Posterior vena cava (tissue), 2 donors: ENCODE measurements around the gene INS. TPM values are rescaled to one million over a fixed set of nuclear protein-coding genes. Genes with fewer than 3 reads are reported as not detected.
"Not testable (repeated sequence)": the region's sequence is repeated elsewhere in the genome, so short reads cannot be mapped to it uniquely, and the experiment has no call there.

Experiments
- DNase-seq: peaks from one replicate; pipeline ENCODE4 v3.0.0-alpha.2; 2020; ENCODE audit warnings: low spot score
- intact Hi-C, 2 donors: fragments of 100-400 bp; cut with DNase I; formaldehyde crosslinking; loops; one replicate each; pipeline versions ENCODE4 v1.14.1 to v1.14.2; 2022 to 2023
- total RNA-seq, 2 donors: library from RNA; stranded (reverse); fragmentation: NEBNext Ultra II Directional; extraction: Animal tissue kit (Norgen Biotek cat#: 25700); gene quantifications; one replicate each; pipeline ENCODE4 v1.2.1, GENCODE V29; 2021
- donor health status: DM: yes; HTN: yes; CAD: no.
- donor health status: DM: yes; HTN: yes; CAD: no.

INS gene
- total RNA-seq, 2 donors from 2014 or later, result not detected

DNA sequence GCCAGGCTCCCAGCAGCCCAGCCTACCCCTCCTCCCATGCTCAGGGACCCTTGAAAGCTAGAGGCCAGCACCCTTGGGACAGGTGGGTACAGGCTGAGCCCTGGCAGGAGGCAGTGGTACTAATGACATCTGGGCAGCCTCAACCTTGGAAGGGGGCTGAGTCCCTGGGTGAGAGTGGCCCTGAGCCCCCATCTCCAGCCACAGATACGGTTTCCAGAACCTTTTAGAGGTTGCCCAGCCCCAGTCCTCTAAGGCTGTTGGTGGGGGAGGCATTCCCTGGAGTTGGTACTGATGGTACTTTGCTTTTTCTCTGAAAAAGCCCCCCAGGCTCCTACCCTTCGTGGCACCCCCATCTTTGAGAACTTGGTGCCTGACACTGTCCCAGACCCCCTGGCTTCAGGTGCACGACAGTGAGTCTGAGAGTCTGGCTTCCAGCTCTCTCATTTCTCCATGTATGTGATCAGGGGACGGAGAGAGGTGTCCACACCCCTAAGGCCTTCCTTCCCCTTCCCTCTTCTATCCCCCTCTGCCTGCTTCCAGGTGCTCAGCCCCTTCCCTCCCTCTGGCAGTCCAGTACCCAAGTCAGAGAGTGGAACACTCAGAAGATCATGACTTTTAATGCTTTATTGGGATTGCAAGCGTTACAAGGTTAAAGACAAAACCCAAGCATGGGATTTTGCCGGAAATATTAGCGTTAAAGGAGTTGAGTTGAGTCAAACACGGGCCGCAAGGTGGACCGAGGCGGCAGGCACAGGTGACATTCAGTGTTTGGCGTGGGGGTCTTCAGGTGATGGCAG is 32.3 kb downstream of the INS start:
- DNase-seq, result no peak
- intact Hi-C loops, result no loop called here

DNA sequence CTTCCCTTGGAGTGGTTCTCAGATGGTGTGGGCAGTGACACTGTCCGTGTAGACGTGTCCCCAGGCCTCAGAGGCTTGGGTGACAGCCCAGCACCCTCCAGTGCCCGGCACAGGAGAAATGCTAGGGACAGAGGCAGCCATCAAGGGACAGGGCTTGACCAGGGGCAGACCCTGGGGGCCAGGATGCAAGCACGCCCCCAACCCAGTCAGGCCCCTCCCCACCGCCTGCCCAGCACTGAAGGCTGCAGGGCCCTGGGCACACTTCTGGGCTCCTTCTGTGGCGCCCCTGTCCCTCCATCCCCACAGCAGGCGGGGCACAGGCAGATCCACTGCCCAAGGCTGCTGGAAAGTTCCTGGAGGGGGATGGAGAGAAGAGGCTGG is 32.9 kb downstream of the INS start:
- intact Hi-C loops, result no loop called here
- DNase-seq, result peak; percentile 59

DNA sequence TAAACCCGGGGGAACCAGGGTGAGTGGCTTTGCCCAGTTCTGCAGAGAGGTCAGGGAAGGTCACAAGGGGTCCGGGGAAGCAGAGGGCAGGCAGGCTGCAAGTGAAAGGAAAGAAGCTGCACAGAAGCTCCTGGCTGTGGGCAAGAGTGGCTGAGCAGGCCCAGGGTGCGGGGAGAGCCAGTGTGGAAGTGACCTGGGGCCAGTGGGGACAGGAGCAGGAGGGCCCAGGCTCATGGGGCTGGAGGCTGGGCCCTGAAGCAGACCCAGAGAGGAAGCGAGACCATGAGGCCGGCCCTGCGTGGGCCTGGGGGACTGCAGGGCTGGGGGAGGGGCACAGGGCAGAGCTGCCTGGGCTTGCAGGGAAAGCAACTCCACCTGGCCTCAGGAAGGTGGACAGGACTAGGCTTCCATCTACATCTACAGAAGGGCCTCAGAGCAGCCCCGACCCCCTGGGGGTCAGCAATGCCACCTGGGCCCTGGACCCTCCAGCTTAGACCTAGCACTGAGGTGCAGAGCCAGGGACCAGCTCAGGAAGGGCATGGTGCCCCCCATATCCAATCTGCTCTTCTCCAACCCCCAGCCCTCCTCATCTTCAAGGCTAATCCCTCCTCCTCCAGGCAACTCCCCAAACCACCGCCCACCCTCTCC is 33.4 kb downstream of the INS start:
- intact Hi-C loops, result no loop called here
- no peak for DNase-seq

DNA sequence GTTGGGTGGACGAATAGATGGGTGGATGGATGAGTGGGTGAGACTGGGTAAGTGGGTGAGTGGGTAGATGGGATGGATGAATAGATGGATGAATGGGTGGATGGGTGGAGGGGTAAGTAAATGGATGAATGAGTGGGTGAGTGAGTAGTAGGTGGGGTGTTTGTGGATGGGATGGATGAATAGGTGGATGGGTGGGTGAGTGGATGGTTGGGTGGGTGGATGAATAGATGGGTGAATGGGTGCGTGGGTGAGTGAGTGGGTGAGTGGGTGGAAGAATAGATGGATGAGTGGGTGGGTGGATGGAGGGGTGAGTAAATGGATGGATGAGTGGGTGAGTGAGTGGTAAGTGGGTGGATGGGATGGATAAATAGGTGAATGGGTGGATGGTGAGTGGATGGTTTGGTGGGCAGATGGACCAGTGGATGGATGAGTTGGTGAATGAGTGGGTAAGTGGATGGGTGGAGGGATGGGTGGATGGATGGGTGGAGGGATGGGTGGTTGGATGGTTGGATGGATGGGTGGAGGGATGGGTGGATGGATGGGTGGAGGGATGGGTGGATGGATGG is 34.4 kb downstream of the INS start:
- intact Hi-C loops, result no loop called here
- peak; percentile 9 for DNase-seq

DNA sequence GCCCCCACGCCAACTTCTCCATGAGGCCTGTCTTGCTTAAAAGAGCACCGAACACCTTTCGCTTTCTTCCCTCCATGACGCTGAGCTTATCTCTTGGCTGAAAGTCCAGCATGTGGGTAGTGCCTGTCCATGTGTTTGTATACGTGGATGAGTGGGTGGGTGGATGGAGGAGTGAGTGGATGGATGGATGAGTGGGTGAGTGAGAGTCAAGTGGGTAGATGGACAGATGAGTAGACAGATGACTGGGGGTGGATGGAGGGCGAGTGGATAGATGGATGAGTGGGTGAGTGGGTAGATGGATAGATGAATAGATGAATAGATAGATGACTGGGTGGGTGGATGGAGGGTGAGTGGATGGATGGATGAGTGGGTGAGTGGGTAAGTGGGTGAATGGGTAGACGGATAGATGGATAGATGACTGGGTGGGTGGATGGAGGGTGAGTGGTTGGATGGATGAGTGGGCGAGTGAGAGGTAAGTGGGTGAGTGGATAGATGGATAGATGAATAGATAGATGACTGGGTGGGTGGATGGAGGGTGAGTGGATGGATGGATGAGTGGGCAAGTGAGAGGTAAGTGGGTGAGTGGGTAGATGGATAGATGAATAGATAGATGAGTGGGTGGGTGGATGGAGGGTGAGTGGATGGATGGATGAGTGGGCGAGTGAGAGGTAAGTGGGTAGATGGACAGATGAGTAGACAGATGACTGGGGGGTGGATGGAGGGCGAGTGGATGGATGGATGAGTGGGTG is 36.1 kb downstream of the INS start:
- intact Hi-C loops, result not testable (repeated sequence)

DNA sequence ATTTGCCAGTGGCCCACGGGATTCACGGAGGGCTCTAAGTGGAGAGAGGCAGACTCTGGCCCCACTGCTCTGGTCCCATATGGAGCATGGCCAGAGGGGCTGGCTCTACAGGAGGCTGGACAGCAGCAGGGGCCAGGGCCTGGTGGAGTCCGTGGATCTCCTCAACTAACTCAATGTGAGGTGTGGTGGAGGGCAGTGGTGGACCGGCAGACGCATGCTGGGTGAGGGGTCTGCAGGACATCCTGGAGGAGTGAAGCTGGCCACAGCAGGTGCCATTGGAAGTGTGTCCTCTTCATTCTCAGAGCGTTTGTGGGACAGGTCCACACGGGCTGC is 37.4 kb downstream of the INS start:
- intact Hi-C loops, result no loop called here
- DNase-seq, result no peak

More for the DNA sequence above, 36.1 kb downstream of the INS start:
- peak; percentile 3 for DNase-seq

DNA sequence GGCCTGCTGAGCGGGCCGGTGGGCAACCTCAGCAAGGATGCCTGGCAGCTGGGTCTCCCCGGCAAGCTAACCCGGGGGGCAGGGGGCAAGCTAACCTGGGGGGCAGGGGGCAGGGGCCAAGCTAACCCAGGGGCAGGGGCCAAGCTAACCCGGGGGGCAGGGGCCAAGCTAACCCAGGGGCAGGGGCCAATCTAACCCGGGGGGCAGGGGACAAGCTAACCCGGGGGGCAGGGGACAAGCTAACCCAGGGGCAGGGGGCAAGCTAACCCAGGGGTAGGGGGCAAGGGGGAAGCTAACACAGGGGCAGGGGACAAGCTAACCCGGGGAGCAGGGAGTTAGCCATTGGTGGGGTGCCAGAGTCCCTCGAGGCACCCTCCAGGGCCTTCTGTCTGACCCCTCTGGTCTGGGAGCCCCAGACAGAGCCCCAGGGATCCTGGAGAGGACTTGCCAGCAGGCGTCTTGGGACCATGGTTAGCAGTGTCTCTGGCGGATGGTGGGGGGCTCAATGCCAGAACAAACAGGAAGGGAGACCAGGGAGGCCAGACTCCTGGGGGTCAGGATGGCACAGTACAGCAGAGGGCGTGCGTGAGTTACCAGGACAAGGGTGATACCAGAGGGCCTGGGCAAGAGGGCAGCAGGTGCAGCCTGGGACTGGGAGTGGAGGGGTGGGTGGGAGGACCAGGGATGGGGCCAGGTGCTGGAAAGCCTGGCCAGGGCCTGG is 37.9 kb downstream of the INS start:
- peak; percentile 70 for DNase-seq
- intact Hi-C loops, result no loop called here

DNA sequence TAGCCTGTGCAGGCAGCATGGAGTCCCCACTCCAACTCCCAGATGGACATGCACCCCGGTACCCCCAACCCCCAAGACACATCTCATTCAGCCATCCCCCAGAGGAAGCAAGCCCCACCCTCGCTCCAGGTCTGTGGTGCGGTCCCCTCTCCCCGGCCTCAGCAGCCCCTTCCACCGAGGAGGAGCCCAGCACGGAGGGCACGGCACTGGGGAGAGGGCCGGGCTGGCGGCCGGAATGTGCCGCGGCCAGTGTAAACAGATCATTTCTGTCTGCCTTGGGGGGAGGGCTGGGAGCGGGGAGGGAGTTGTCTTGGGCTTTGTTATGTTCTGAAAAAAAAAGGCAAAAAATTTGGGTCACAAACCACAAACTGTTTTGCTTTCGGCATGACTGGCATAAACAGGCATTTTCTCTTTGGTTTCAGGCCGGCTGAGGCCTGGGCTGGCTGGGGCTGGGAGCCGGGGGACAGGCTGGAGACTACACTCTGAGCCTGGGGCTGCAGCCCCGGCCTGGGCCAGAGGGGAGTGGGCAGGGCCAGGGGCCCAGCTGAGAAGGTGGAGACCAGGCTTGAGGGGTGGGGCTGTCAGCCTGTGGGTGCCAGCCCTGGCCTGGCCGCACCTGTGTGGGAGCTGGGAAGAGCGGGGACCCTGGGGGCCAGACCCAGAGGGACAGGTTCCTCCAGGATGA is 38.6 kb downstream of the INS start:
- intact Hi-C loops, result no loop called here
- DNase-seq, result peak; percentile 72

DNA sequence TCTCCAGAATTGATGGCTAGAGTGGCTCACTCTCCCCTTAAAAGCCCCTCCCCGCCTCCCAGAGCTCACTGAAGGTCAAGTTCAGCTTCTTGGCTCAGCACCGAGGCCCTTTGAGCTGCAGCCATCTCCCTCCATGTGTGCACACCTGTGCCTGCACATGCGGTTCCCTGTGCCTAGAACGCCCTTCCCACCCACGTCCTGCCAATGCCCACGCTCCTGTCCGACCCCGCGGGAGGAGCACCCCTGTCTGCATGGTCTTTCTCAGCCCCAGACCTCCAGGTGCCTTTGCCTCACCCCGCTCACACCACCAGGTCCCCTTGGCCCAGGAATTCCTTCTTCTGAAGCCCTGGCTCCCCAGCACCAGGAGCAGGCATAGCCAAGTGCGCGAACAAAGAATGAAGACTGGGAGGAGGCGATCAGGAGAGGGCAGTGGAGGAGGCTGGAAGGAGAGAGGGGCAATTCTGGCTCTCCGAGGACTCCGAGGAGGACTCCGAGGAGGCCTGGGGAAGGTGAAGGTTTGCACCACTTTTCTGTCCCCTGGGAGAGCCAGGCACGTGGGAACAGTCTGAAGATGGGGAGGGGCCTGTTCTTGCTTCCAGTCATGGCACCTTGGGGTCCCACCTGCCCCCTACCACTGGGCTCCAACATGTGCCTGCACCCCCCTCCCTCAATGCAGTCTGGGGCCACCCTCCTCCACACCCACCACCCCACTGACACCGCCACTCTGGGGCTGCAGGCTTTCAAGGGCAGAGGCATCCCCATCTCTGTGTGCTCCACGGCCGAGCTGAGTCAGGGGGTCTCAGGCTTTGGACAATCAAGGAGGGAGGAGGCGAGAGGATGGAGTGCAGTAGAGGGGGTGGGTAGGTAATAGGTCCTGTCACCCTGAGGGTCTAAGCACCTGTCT is 39.5 kb downstream of the INS start:
- DNase-seq, result peak; percentile 45
- intact Hi-C loops, result no loop called here

DNA sequence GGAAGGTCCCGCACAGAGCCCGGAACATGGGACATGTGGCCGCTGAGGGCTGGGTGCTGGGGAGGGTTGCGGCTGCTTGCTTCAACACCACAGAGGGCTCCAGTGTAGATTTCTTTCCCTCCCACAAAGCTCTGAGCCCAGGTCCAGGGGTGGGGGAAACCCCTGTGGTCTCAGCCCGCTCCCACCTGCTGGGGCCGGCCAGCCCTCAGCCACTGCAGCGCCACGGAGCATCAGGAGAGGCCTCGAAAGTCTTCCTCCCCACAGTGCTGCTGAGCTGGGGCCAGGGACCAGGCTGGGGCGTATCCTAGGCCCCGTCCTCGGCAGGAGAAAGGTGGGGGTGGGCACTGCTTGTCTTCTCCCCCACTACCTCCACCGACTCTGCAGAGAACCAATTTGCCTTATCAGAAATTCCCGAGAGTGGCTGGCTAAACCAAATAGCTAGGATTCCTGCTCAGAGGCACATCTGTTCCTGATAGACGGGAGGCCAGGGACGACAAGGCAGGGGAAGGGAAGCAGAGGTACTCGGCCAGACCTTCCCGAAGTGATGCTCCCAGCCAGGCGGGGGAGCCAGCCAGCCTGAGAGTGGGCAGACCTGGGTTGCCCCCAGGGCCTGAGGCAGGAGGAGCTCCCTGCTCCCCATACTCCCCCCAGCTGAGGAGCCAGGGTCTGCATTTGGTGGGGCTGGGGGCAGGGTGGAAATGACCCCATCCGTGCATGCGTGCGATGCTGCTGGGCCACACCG is 40.5 kb downstream of the INS start:
- intact Hi-C loops, result no loop called here
- peak; percentile 62 for DNase-seq

DNA sequence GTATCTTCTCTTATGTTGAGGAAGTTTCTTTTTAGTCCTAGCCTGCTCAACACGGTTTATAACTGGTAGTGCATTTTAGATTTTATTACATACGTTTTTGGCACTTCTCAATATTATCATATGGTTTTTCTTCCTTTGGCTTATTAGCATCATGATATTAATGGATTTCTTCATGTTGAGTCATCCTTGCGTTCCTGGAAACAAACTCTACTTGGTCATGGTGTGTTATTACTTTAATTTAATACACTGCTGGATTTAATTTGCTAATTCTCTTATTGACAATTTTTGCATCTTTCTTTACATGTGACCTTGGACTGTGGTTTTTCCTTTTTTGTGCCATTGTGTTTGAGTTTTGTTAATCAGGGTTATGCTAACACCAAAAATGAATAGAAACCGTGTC is 42.3 kb downstream of the INS start:
- no peak for DNase-seq
- intact Hi-C loops, result no loop called here

DNA sequence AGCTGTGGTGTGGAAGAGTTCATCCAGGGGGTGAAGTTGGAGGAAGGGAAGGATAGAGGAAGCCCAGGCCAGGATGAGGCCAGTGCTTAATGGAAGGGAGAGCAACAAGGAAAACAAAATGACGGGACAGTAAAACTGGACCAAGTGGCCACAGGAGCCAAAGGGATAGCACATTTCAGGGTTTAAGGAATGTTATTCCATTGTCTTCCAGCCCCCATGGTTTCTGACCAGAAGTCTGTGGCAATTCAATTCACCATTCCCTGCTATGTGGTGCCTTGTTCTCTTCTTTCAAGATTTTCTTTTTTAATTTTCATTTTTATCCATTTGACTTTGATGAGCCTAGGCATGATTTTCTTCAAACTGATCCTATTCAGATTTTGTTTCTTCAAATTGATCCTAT is 44.3 kb downstream of the INS start:
- intact Hi-C loops, result no loop called here
- DNase-seq, result no peak

DNA sequence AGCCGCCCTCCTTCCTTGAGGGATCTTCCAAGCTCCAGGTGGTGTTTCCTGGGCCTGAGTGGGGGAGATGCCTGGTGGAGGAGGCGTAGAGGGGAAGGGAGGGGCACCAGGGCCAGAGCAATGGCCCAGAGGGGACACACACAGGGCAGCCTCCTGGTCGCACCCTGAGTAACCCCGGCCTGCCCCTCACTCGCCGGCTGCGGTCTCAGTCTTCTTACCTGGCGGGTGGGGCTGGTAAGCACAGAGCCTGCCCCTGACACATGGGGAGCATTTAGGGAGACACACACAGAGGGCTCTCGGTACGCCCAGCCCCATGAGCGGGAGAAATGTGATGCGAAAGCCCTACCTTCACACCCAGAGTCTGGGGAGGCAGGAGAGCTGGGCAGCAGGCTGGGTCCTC is 45.7 kb downstream of the INS start:
- DNase-seq, result no peak
- intact Hi-C loops, result no loop called here

DNA sequence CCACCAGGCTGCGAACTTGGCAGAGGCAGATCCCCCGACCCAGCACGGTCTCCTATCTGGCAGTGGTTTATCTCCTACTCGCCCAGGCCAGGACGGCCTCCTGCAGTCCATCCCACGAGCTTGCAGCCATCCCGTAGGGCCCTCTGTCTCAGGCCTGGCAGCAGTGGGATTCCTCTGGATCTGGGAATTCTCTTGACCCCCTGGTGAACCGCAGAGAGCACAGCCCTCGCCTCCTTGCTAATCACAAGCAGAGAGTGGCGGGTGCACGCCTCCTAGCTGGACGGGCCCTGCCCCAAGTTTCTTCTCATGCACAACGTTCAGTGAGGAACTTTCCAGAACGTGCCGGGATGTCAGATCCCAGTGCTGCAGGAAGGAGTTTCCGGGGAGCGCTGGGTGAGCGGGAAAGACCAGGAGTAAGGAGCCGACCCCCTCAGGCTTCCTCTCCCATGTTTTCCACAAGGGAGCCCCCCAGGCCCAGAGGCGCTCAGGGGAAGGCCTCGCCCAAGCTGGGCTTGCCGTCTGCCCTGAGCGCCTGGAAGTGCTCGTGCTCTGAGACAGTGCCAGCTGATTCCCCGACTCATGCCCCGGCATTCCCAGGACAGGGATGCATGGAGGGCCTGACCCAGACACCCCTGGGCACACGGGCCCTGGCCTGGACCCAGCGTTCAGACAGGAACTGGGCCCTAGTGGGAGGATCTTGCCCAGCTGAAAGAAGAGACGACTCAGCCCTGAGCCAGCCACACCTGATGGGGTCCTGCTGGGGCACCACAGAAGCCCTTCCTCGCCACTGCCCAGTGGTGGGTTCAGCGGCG is 46.4 kb downstream of the INS start:
- DNase-seq, result no peak
- intact Hi-C loops, result no loop called here

DNA sequence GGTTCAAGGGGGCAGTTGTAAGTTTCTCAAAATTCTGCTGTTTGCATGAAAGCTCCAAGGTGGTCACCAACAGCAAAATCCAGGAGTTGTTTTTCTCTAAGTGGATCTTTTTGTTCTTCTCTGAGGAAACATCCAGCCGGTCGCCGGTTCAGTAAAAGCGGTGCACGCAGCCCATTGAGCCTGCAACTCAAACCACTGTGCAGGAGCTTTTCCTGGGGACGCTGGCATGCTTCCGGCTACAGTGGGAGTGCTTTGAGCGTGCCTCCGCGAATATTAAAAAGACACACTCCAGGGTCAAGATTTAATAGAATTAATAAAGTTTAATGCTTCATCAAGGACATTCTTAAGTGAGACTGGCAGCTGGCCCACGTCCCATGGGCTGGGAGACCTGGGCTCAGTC is 47.2 kb downstream of the INS start:
- intact Hi-C loops, result no loop called here

DNA sequence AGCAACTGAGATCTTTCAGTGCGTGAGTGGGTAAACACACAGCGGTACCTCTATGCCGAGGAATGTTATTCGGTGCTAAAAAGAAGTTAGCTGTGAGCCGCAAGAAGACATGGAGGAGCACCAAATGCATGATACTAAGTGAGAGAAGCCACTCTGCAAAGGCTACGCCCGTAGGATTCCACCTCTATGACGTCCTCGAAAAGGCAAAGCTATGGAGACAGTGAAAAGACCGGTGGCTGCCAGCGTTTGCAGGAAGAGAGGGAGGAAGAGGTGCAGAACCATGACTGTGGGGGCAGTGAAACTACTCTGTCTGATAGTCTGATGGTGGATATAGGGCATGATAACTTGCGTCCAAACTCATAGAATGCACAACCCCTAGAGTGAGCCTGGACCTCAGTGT is 50.5 kb downstream of the INS start:
- DNase-seq, result no peak
- intact Hi-C loops, result no loop called here

More for the DNA sequence above, 47.2 kb downstream of the INS start:
- DNase-seq, result no peak
